K562 (cell line): Measurements from ENCODE around the gene MSI1. TPM values are rescaled to one million over a fixed set of nuclear protein-coding genes. Genes with fewer than 3 reads are reported as not detected.

Experiments used
- ATAC-seq: fragments of 200-7000 bp; cut with Tn5 transposase; 3 replicates; pipeline ENCODE4 v1.9.1; 2020; ENCODE audit warnings: moderate library complexity
- BruUV-seq: library from RNA; stranded (reverse); fragments of 400-500 nt; replicated peaks from 2 replicates; lab custom pipeline; 2021; lab: Mats Ljungman, UMichigan
- CTCF ChIA-PET: fragments of 300-600 bp; formaldehyde crosslinking; extraction: SDS; loops from one replicate; lab custom pipeline; 2021; ENCODE audit warnings: low intra/inter-chr PET ratio; lab: Yijun Ruan, JAX
- POLR2A ChIA-PET: fragments of 300-600, 350-650 bp; sonication (Branson Sonifier 250); formaldehyde crosslinking; extraction: SDS; loops from one replicate; lab custom pipeline; 2021; ENCODE audit warnings: antibody characterized with exemption, inconsistent platforms; lab: Yijun Ruan, JAX
- DNase-seq, 4 experiments: peaks; one replicate each; pipeline versions ENCODE4 v3.0.0 to v3.0.0-alpha.2; 2011 to 2018; ENCODE audit warnings: low spot score in 3 of 4, mixed read lengths in 3 of 4; ENCODE audit errors: extremely low read depth in 1 of 4
- FAIRE-seq: peaks from 2 replicates; lab custom pipeline; 2011; peaks lifted over from hg19 to GRCh38; lab: Jason Lieb, UNC
- H2AFZ ChIP-seq: 2 replicates; pipeline ENCODE4 v1.6.0; 2011; ENCODE audit warnings: low read depth, low read length, control low read depth, inconsistent platforms
- H3K27ac ChIP-seq: fragments of 200-600 bp; 3 replicates; pipeline ENCODE4 v1.8.0; 2011; ENCODE audit warnings: low read depth, mild to moderate bottlenecking, control low read depth, inconsistent platforms, low read length, moderate library complexity, mixed read lengths; ENCODE audit errors: extremely low read depth
- H3K27me3 ChIP-seq, 2 experiments: fragments of 300-600 bp in 1 of 2; 2 replicates in 1 of 2; 3 replicates in 1 of 2; pipeline versions ENCODE4 v1.6.0 to v1.8.0; 2011; ENCODE audit warnings: inconsistent platforms in 2 of 2, low read length in 2 of 2, mild to moderate bottlenecking in 1 of 2, mixed read lengths in 1 of 2, moderate library complexity in 1 of 2; ENCODE audit not compliant: control insufficient read depth in 2 of 2, insufficient read depth in 2 of 2
- H3K36me3 ChIP-seq: fragments of 300-600 bp; 3 replicates; pipeline ENCODE4 v1.8.0; 2011; ENCODE audit warnings: mild to moderate bottlenecking, low read length, inconsistent platforms; ENCODE audit not compliant: control insufficient read depth, insufficient read depth
- H3K4me1 ChIP-seq, 2 experiments: fragments of 200-600 bp in 1 of 2; replicated peaks in 1 of 2; 2 replicates in 1 of 2; 3 replicates in 1 of 2; pipeline versions ENCODE4 v1.5.1 to v1.8.0; 2011; ENCODE audit warnings: inconsistent platforms in 2 of 2, low read length in 2 of 2, mild to moderate bottlenecking in 1 of 2, mixed read lengths in 1 of 2, moderate library complexity in 1 of 2; ENCODE audit not compliant: control insufficient read depth in 2 of 2, insufficient read depth in 2 of 2
- H3K4me2 ChIP-seq: 2 replicates; pipeline ENCODE4 v1.6.1; 2011; ENCODE audit warnings: low read length, control low read depth, inconsistent platforms, mixed read lengths; ENCODE audit not compliant: insufficient read depth
- H3K4me3 ChIP-seq: fragments of 200-600 bp; sonication (generic), shearing (Covaris generic); 2 replicates; pipeline ENCODE4 v1.5.1; 2016; ENCODE audit warnings: control low read depth, inconsistent platforms
- H3K79me2 ChIP-seq: fragments of 200-600 bp; 3 replicates; pipeline ENCODE4 v1.8.0; 2011; ENCODE audit warnings: low read length, inconsistent platforms; ENCODE audit not compliant: control insufficient read depth, insufficient read depth
- H3K9ac ChIP-seq, 2 experiments: 2 replicates each; pipeline versions ENCODE4 v1.6.0 to v1.6.1; 2011; ENCODE audit warnings: low read depth in 2 of 2, low read length in 2 of 2, control low read depth in 1 of 2, inconsistent platforms in 1 of 2, mild to moderate bottlenecking in 1 of 2, mixed read lengths in 1 of 2; ENCODE audit not compliant: insufficient read depth in 1 of 2
- H3K9me1 ChIP-seq: one replicate; pipeline ENCODE4 v1.6.0; 2011; ENCODE audit warnings: inconsistent platforms, mild to moderate bottlenecking, low read length, moderate library complexity; ENCODE audit not compliant: control insufficient read depth, insufficient read depth
- H3K9me3 ChIP-seq: replicated peaks from 2 replicates; pipeline ENCODE4 v1.5.1; 2011; ENCODE audit warnings: low read depth, low read length, inconsistent platforms; ENCODE audit not compliant: control insufficient read depth, insufficient read depth
- H4K20me1 ChIP-seq: replicated peaks from 2 replicates; pipeline ENCODE4 v1.6.1; 2011; ENCODE audit warnings: low read length, inconsistent platforms, mixed read lengths; ENCODE audit not compliant: control insufficient read depth, insufficient read depth
- BCOR ChIP-seq: fragments of 450-650 bp; IDR thresholded peaks from 2 replicates; pipeline ENCODE4 v1.6.1; 2016
- ETV5 ChIP-seq: sonication (generic); formaldehyde crosslinking; IDR thresholded peaks from 2 replicates; pipeline ENCODE4 v1.4.0; 2020; ENCODE audit warnings: low read depth, mild to moderate bottlenecking, missing genetic modification reagents
- HDAC2 ChIP-seq: fragments of 450-650 bp; IDR thresholded peaks from 2 replicates; pipeline ENCODE4 v1.6.1; 2016; ENCODE audit warnings: mild to moderate bottlenecking
- KDM1A ChIP-seq, 2 experiments: fragments of 450-650 bp; IDR thresholded peaks; 2 replicates each; pipeline ENCODE4 v1.6.1; 2016; ENCODE audit warnings: mild to moderate bottlenecking in 2 of 2
- RBM25 ChIP-seq: fragments of 200-400 bp; formaldehyde crosslinking; IDR thresholded peaks from 2 replicates; pipeline ENCODE4 v1.6.1; 2018; ENCODE audit warnings: low read length, low read depth, moderate library complexity; ENCODE audit not compliant: severe bottlenecking
- SIN3B ChIP-seq: fragments of 450-650 bp; IDR thresholded peaks from 2 replicates; pipeline ENCODE4 v1.6.1; 2017; ENCODE audit warnings: low read depth, mild to moderate bottlenecking, moderate library complexity
- SMARCA5 ChIP-seq: fragments of 450-650 bp; IDR thresholded peaks from 2 replicates; pipeline ENCODE4 v1.6.1; 2016
- ZNF121 ChIP-seq: sonication (generic); formaldehyde crosslinking; conservative IDR thresholded peaks from 2 replicates; pipeline ENCODE4 v1.8.0; 2022; ENCODE audit warnings: missing genetic modification reagents
- ZNF217 ChIP-seq: sonication (generic); formaldehyde crosslinking; IDR thresholded peaks from 2 replicates; pipeline ENCODE4 v1.8.0; 2022; ENCODE audit warnings: mild to moderate bottlenecking, missing genetic modification reagents
- ZNF398 ChIP-seq: fragments of 250-450 bp; sonication (Bioruptor Pico); IDR thresholded peaks from 2 replicates; pipeline ENCODE4 v1.8.0; 2021; ENCODE audit warnings: moderate library complexity, mild to moderate bottlenecking, inconsistent platforms
- ZNF407 ChIP-seq: fragments of 450-650 bp; IDR thresholded peaks from 2 replicates; pipeline ENCODE4 v1.6.1; 2016; ENCODE audit warnings: low read depth
- WGBS: fragments of 100-300 bp; shearing (Covaris generic); methylation state at CpG from one replicate; pipeline ENCODE4 v1.1.6; 2016; ENCODE audit warnings: low coverage, mixed read lengths; ENCODE audit not compliant: insufficient coverage; ENCODE audit errors: missing lambda C conversion rate; 5-methylcytosine and 5-hydroxymethylcytosine counted together
- in situ Hi-C: fragments of 300-500 bp; cut with MboI; formaldehyde crosslinking; loops from 4 replicates; pipeline ENCODE4 v1.15.0; 2018; ENCODE audit warnings: inconsistent platforms, mixed read lengths
- intact Hi-C: fragments of 100-400 bp; cut with micrococcal nuclease; formaldehyde crosslinking; loops from 2 replicates; pipeline ENCODE4 v1.14.2; 2022
- polyA plus RNA-seq, 8 experiments: library from polyadenylated mRNA; depleted of rRNA in 4 of 8; stranded (reverse) in 5 of 8; unstranded in 3 of 8; fragments of >200 nt; fragmentation: Nextera tagmentation in 2 of 8; fragmentation: Illumina TruSeq in 1 of 8; extraction: Ambion mirVana in 2 of 8; extraction: Trizol in 1 of 8; gene quantifications; 2 replicates each; pipeline versions ENCODE4 v1.2.1 to v1.2.3, GENCODE V29; 2011 to 2014; ENCODE audit warnings: inconsistent platforms in 1 of 8, missing spikeins in 1 of 8
- total RNA-seq, 7 experiments: library from RNA; depleted of rRNA in 6 of 7; stranded (reverse); fragments of >200 nt in 6 of 7; fragmentation: Illumina TruSeq in 2 of 7; extraction: Trizol in 2 of 7; gene quantifications; 2 replicates each; pipeline versions ENCODE4 v1.2.1 to v1.2.3, GENCODE V29; 2011 to 2021; ENCODE audit warnings: low replicate concordance in 1 of 7

Gene MSI1
- total and polyA plus RNA-seq, 9 of the 15 experiments (the other 6 are each of a cell fraction or from before 2014, with no cell fraction given): 0.16 TPM; not detected in 8

DNA sequence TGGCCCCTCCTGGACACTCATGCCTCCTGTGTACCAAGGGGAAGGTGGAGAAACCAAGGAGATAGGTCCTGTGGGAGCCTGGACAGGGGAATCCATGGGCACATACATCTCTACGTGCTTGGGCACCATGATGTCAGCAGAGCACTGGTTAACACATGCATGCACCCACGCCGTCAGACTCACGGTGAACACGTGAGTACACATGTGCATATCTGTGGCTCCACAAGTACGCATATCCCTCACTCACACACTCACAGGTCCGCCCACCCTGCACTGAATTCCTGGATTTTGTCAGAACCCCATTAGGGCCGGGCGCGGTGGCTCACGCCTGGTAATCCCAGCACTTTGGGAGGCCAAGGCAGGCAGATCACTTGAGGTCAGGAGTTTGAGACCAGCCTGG is 39.8 kb upstream of the MSI1 start (continued):
- TF ChIP-seq ZNF217 (no peak), ETV5 (CRISPR knock-in tag) (no peak)

- Histone ChIP-seq H4K20me1 (no peaks in the 10 kb centered on the region), H3K4me1 (no peaks in the 10 kb centered on the region; a peak in 1 of 5 replicates), H3K27me3 (peaks cover 0 to 13% of the 10 kb centered on the region in 2 experiments; a peak in 2 of 5 replicates), H3K4me2 (no peak overlapping the region), H2AFZ (no peak overlapping the region), H3K9me3 (no peaks in the 10 kb centered on the region), H3K79me2 (no peaks in the 10 kb centered on the region), H3K9me1 (no peaks in the 10 kb centered on the region), H3K27ac (no peak overlapping the region), H3K36me3 (no peaks in the 10 kb centered on the region), H3K9ac (no peak overlapping the region), H3K4me3 (no peak overlapping the region)
- 37% methylated on average over 3 of the region's 3 CpGs for WGBS
- DNase-seq (no peak), FAIRE-seq (no peak), ATAC-seq (no peak)
- intact Hi-C loops: no loop called here
- TF ChIP-seq ZNF398 (CRISPR knock-in tag): no peak
- TF ChIP-seq BCOR: peak; percentile 86
- TF ChIP-seq ZNF121 (CRISPR knock-in tag): peak; percentile 95
- peak; percentile 87 for TF ChIP-seq RBM25
- no peak for TF ChIP-seq ZNF407
- TF ChIP-seq SMARCA5: peak; percentile 70; the same call in 1 of the 2 replicates
- no peak for TF ChIP-seq SIN3B
- peak; percentile 51 to 59 for TF ChIP-seq KDM1A (IDR thresholded peaks at IDR 0.05)
- peak; percentile 45; the same call in 1 of the 2 replicates for TF ChIP-seq HDAC2
- in situ Hi-C loops: no loop called here
- POLR2A ChIA-PET: interaction anchor here (1.0 kb wide), 1 partner anchor 8 kb away, joined by 3 read pairs; no protein-coding TSS in a partner anchor
- CTCF ChIA-PET: no interaction called here
- no TSS peak for BruUV-seq
Measured at GRCh38 chr12:120406553-120406952, 37.6 kb upstream of the MSI1 start.
